Large intestine (tissue), 12 donors: Measurements from ENCODE around the gene GCSH. TPM values are rescaled to one million over a fixed set of nuclear protein-coding genes. Genes with fewer than 3 reads are reported as not detected.

Source experiments
- DNase-seq, 2 donors: peaks; one replicate each; pipeline versions ENCODE4 v3.0.0 to v3.0.0-alpha.2; 2013
- H3K27ac ChIP-seq: one replicate; pipeline ENCODE4 v1.5.1; 2013; ENCODE audit warnings: low read length
- H3K27me3 ChIP-seq: 2 replicates; pipeline ENCODE4 v1.6.1; 2013; ENCODE audit warnings: low read length; ENCODE audit not compliant: control insufficient read depth, insufficient read depth
- H3K36me3 ChIP-seq: 2 replicates; pipeline ENCODE4 v1.6.1; 2013; ENCODE audit warnings: low read length; ENCODE audit not compliant: control insufficient read depth, insufficient read depth
- H3K4me1 ChIP-seq: one replicate; pipeline ENCODE4 v1.6.1; 2013; ENCODE audit warnings: low read length; ENCODE audit not compliant: control insufficient read depth, insufficient read depth
- H3K4me3 ChIP-seq: one replicate; pipeline ENCODE4 v1.5.1; 2013; ENCODE audit warnings: low read length
- H3K9me3 ChIP-seq: one replicate; pipeline ENCODE4 v1.6.1; 2013; ENCODE audit warnings: mild to moderate bottlenecking, low read depth, low read length, moderate library complexity; ENCODE audit not compliant: control insufficient read depth
- WGBS: methylation state at CpG from one replicate; pipeline ENCODE4 v1.1.5; 2013; ENCODE audit warnings: low lambda C conversion rate; ENCODE audit not compliant: insufficient coverage; 5-methylcytosine and 5-hydroxymethylcytosine counted together
- long read RNA-seq, 11 donors: transcript quantifications; one replicate each; lab custom pipeline, GENCODE V29; 2026
- polyA plus RNA-seq: library from polyadenylated mRNA; unstranded; fragments of 120-200 nt; gene quantifications from one replicate; pipeline ENCODE4 v1.2.1, GENCODE V29; 2013

Gene GCSH
- 34.1 TPM for polyA plus RNA-seq
- long read RNA-seq, donor 1, transcript GCSH-201 (5 exons, 1,597 nt) = major isoform, 7 of 9 reads
- long read RNA-seq, donor 1, partial matches to known transcripts = 0 of 9 reads
- long read RNA-seq, donor 1, other reads (novel, unspliced or antisense) = 0 of 9 reads
- long read RNA-seq, donor 2, transcript GCSH-201 (5 exons, 1,597 nt) = major isoform, 14 of 19 reads
- long read RNA-seq, donor 2, partial matches to known transcripts = 0 of 19 reads
- long read RNA-seq, donor 2, other reads (novel, unspliced or antisense) = 0 of 19 reads
- long read RNA-seq, donor 3 = 0 reads
- long read RNA-seq, donor 4, partial matches to known transcripts = 0 of 3 reads
- long read RNA-seq, donor 4, other reads (novel, unspliced or antisense) = 0 of 3 reads
- long read RNA-seq, donor 5, transcript GCSH-201 (5 exons, 1,597 nt) = major isoform, 11 of 12 reads
- long read RNA-seq, donor 5, partial matches to known transcripts = 0 of 12 reads
- long read RNA-seq, donor 5, other reads (novel, unspliced or antisense) = 0 of 12 reads
- long read RNA-seq, donor 6, transcript GCSH-201 (5 exons, 1,597 nt) = major isoform, 18 of 20 reads
- long read RNA-seq, donor 6, partial matches to known transcripts = 0 of 20 reads
- long read RNA-seq, donor 6, other reads (novel, unspliced or antisense) = 0 of 20 reads
- long read RNA-seq, donor 7, transcript GCSH-201 (5 exons, 1,597 nt) = major isoform, 15 of 15 reads
- long read RNA-seq, donor 7, partial matches to known transcripts = 0 of 15 reads
- long read RNA-seq, donor 7, other reads (novel, unspliced or antisense) = 0 of 15 reads
- long read RNA-seq, donor 8, transcript GCSH-201 (5 exons, 1,597 nt) = major isoform, 28 of 34 reads
- long read RNA-seq, donor 8, partial matches to known transcripts = 0 of 34 reads
- long read RNA-seq, donor 8, other reads (novel, unspliced or antisense) = 0 of 34 reads
- long read RNA-seq, donor 9, transcript GCSH-201 (5 exons, 1,597 nt) = major isoform, 26 of 28 reads
- long read RNA-seq, donor 9, partial matches to known transcripts = 0 of 28 reads
- long read RNA-seq, donor 9, other reads (novel, unspliced or antisense) = 0 of 28 reads
- long read RNA-seq, donor 10, transcript GCSH-201 (5 exons, 1,597 nt) = major isoform, 19 of 20 reads
- long read RNA-seq, donor 10, partial matches to known transcripts = 0 of 20 reads
- long read RNA-seq, donor 10, other reads (novel, unspliced or antisense) = 0 of 20 reads
- long read RNA-seq, donor 11, transcript GCSH-201 (5 exons, 1,597 nt) = major isoform, 11 of 12 reads
- long read RNA-seq, donor 11, partial matches to known transcripts = 0 of 12 reads
- long read RNA-seq, donor 11, other reads (novel, unspliced or antisense) = 0 of 12 reads

GRCh38 chr16:81095953-81096714, at the start of gene GCSH:
GCSH (minus strand) TSS chr16:81096395; CDS start chr16:81096278, 117 bp downstream.
- Histone ChIP-seq H3K27ac (peak within 1 kb of the TSS; percentile 81), H3K4me1 (peaks cover 9% of the 10 kb centered on the region), H3K4me3 (peak within 1 kb of the TSS; percentile 80), H3K27me3 (no peaks in the 10 kb centered on the region), H3K9me3 (no peaks in the 10 kb centered on the region), H3K36me3 (no peaks in the 10 kb centered on the region)
- peak; percentile 99 to 100 for DNase-seq
- WGBS = no CpG with 5 or more reads among the region's 83 CpGs

- no peak for DNase-seq
- Histone ChIP-seq H3K4me3 (no peak overlapping the region), H3K9me3 (no peaks in the 10 kb centered on the region), H3K27ac (no peak overlapping the region), H3K4me1 (no peaks in the 10 kb centered on the region), H3K27me3 (peaks cover 2% of the 10 kb centered on the region), H3K36me3 (no peaks in the 10 kb centered on the region)
- WGBS = no CpG with 5 or more reads among the region's 4 CpGs
Measured at GRCh38 chr16:81143921-81144471, 47.8 kb upstream of the GCSH start.

- H3K4me3 ChIP-seq = no peak overlapping the region
- WGBS = 77% methylated on average over 4 of the region's 12 CpGs
Measured at GRCh38 chr16:81142864-81143263, 46.7 kb upstream of the GCSH start.

DNA sequence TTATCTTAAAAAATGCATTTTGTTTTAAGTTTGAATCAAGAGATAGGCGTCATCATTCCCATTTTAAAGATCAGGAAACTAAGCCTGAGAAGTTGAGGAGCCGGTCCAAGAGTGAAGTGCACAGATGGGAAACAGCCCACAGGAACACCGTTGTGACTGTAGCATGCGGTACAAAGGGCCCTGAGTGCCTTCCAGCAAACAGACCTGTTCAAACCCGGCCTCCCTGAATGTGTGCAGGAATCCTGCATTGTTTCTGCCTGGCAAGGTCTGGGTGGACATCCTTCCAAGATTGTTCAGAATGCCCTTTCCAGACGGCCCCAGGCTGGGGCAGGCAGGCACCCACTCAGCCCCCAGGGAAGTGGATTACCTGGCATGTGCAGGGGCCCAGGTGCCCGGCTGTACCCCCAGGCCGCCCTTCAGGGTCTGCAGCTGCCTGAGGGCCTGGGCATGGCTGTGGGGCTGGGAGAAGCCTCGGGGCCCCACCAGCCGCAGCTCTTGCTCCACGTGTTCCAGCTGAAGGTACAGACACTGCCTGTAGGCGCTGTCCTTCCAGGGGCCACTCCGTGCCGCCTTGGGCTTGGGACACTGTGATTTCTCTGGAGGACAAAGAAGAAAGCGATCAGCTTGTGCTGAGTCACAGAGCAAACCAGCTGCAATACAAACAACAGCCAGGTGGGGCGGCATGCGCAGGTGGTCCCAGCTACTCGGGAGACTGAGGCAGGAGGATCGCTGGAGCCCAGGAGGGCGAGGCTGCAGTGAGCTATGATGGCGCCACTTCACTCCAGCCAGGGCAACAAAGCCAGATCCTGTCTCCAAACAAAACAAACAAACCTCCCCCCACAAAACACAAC, 45.0 kb upstream of the GCSH start:
- peaks cover 2% of the 10 kb centered on the region for H3K27me3 ChIP-seq
- H3K4me3 ChIP-seq = no peak overlapping the region
- no peaks in the 10 kb centered on the region for H3K4me1 ChIP-seq
- DNase-seq = no peak
- H3K9me3 ChIP-seq = no peaks in the 10 kb centered on the region
- no CpG with 5 or more reads among the region's 21 CpGs for WGBS
- H3K27ac ChIP-seq = no peak overlapping the region
- H3K36me3 ChIP-seq = no peaks in the 10 kb centered on the region

More at GRCh38 chr16:81142864-81143263, 46.7 kb upstream of the GCSH start:
- Histone ChIP-seq H3K27ac (no peak overlapping the region), H3K27me3 (peaks cover 2% of the 10 kb centered on the region), H3K9me3 (no peaks in the 10 kb centered on the region), H3K4me1 (no peaks in the 10 kb centered on the region), H3K36me3 (no peaks in the 10 kb centered on the region)
- no peak for DNase-seq

GRCh38 chr16:81138831-81139557, 42.8 kb upstream of the GCSH start:
- Histone ChIP-seq H3K36me3 (no peaks in the 10 kb centered on the region), H3K4me1 (no peaks in the 10 kb centered on the region), H3K4me3 (no peak overlapping the region), H3K9me3 (no peaks in the 10 kb centered on the region), H3K27me3 (no peaks in the 10 kb centered on the region), H3K27ac (no peak overlapping the region)
- no peak for DNase-seq
- 60% methylated on average over 1 of the region's 9 CpGs for WGBS

- WGBS = no CpG with 5 or more reads among the region's 9 CpGs
- DNase-seq = no peak
Measured at GRCh38 chr16:81137754-81138153, 41.6 kb upstream of the GCSH start.

GRCh38 chr16:81136390-81137335, 40.5 kb upstream of the GCSH start:
- no peak overlapping the region for H3K27ac ChIP-seq
- no peaks in the 10 kb centered on the region for H3K4me1 ChIP-seq
- no peaks in the 10 kb centered on the region for H3K9me3 ChIP-seq
- peak; percentile 11 to 18 for DNase-seq
- H3K36me3 ChIP-seq = no peaks in the 10 kb centered on the region
- H3K4me3 ChIP-seq = no peak overlapping the region
- WGBS = 100% methylated on average over 1 of the region's 12 CpGs
- H3K27me3 ChIP-seq = no peaks in the 10 kb centered on the region

More at GRCh38 chr16:81137754-81138153, 41.6 kb upstream of the GCSH start:
- Histone ChIP-seq H3K9me3 (no peaks in the 10 kb centered on the region), H3K36me3 (no peaks in the 10 kb centered on the region), H3K4me3 (no peak overlapping the region), H3K4me1 (no peaks in the 10 kb centered on the region), H3K27me3 (no peaks in the 10 kb centered on the region), H3K27ac (no peak overlapping the region)

- Histone ChIP-seq H3K4me1 (no peaks in the 10 kb centered on the region), H3K36me3 (no peaks in the 10 kb centered on the region), H3K9me3 (no peaks in the 10 kb centered on the region), H3K4me3 (no peak overlapping the region), H3K27me3 (no peaks in the 10 kb centered on the region), H3K27ac (no peak overlapping the region)
- DNase-seq = no peak
- WGBS = no CpG with 5 or more reads among the region's 6 CpGs
Measured at GRCh38 chr16:81130126-81130525, 33.9 kb upstream of the GCSH start.
